ENCODE results near the gene HES2.
"Not testable (repeated sequence)": the region's sequence is repeated elsewhere in the genome, so short reads cannot be mapped to it uniquely, and the experiment has no call there.

Gene HES2

DNA sequence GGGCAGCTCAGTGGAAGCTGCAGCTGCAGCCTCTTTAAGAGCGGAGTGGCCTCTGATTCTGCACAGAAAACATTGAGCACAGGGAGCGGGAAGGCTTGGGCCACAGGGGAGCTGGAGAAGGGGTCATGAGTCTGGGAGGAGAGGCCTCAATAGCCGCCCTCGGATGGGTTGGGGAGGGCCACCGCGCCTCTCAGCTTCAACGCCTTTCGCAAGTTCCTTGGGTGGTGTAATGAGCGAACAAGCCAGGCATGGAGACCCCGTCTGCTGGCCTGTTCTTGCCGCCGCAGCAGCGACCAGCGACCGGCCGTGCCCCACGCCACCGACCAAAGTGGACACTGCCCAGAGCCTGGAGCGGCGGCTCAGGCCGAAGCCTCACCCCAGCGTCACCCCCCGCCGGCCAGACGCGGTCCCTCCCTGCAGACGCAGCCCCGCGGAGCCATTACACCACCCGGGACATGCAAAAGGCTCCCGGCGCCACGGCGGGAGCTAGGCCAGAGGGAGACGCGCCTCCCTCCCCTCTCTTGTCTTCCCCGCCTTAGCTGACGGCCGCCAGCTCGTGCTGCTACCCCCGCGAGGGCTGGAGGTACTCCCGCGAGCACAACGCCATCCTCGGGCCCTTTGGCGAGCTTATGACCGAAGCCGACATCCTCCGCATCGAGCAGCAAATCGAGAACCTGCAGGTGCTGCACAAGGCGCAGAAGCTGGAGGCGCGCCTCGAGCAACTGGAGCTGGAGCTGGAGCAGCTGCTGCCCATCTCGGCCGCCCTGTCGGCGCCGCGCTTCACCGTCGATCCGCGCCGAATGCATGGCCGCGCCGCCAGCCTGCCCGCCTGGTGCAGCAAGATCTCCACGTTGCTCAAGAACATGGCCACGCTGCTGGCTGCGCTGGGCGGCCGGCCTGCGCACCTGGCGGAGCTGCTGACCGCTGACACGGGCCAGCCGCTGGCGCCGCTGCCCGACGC lies 34.5 kb upstream of the HES2 start:
- not testable (repeated sequence) for DNase-seq

DNA sequence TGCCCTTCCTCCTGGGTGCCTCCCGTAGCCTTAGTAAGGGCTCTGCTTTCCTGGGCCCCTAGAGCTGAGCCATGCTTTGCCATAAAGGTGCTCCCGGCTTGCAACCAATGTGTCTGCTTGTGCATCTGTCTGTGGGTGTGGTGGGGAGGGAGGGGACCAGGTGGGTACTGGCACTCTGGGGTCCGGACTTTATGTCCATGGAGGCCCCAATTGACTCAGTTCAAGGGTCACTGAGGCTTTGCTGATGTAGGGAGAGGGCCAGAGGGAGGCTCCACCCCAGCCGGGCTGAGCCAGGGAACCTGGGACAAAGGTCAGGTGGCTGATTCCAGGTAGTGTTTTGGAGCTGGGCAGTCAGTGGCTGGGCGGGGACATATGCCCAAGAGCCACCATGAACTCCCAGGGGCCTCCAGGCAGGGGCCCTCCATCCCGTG lies 31.2 kb upstream of the HES2 start:
- no peak for DNase-seq

DNA sequence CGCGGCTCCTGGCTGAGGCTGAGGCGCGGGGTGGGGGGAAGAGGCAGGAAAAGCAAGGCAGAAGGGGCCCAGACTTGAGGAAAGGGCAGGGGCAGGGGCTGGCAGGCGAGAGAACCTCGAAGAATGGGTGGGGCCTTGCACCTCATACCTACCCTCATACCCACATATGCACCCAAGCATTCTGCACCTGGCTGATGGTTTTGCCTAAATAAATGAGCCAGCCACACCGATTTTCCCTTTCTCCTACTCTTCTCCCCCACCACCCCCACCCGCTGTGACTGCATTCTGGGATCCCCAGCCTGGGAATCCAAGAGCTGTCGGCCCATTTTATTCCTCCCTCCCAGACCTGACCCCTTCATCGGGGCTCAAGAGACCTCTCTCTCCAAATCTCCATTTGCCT lies 30.8 kb upstream of the HES2 start:
- not testable (repeated sequence) for DNase-seq

DNA sequence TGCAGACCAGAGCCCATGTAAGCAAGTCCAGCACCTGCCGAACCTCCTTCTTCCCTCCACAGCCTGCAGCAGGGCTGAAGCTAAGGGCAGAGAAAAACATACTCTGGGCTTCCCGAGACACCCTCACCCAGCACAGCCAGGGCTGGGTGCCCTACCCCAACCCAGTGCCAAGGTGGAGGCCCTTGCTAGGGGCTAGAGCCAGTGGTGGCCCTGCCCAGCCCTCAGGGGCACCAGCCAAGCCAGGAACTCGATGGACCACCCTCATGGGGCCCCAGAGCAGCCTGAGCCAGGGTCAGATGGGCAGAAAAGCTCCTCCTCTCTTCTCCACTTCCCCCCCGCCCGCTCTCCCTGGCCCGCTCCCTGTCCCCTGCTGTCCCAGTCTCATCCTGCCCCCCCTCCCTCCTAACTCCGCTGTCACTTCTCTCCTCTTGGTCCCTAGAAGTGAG lies 30.3 kb upstream of the HES2 start:
- DNase-seq: no peak

DNA sequence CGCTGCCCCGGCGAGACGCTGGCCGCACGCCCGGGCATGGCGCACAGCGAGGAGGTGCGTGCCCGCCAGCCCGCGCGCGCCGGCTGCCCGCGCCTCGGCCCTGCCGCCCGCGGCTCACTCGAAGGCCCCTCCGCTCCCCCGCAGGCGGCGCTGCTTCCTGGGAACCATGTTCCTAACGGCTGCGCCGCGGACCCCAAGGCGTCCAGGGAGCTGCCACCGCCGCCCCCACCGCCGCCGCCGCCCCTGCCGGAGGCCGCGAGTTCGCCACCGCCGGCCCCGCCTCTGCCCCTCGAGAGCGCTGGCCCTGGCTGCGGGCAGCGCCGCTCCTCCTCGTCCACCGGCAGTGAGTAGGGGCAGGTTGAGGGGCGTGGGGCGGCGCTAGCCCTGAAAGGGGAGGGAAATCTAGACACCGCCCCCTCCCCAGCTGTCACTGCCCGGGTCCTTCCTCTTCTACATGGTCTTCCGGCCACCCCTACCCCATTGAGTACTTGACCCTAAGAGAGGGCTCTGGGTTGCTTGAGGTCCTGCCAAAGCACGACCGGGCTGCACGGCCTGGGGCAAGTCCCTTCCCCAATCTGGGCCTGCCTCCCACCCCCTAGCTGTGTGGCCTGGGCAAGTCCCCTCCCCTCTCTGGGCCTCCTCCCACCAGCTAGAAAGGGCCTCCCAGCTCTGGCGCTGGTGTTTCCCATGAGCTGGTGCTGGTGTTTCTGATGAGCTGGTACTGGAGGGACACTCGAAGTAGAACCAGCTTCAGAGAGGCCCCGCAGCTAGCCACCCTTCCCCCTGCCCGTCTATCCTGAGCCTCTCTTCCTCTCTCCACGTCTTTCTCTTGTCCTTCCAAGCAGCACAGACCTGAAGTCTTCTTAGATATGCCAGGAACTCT lies 29.3 kb upstream of the HES2 start:
- DNase-seq: peak; percentile 37

DNA sequence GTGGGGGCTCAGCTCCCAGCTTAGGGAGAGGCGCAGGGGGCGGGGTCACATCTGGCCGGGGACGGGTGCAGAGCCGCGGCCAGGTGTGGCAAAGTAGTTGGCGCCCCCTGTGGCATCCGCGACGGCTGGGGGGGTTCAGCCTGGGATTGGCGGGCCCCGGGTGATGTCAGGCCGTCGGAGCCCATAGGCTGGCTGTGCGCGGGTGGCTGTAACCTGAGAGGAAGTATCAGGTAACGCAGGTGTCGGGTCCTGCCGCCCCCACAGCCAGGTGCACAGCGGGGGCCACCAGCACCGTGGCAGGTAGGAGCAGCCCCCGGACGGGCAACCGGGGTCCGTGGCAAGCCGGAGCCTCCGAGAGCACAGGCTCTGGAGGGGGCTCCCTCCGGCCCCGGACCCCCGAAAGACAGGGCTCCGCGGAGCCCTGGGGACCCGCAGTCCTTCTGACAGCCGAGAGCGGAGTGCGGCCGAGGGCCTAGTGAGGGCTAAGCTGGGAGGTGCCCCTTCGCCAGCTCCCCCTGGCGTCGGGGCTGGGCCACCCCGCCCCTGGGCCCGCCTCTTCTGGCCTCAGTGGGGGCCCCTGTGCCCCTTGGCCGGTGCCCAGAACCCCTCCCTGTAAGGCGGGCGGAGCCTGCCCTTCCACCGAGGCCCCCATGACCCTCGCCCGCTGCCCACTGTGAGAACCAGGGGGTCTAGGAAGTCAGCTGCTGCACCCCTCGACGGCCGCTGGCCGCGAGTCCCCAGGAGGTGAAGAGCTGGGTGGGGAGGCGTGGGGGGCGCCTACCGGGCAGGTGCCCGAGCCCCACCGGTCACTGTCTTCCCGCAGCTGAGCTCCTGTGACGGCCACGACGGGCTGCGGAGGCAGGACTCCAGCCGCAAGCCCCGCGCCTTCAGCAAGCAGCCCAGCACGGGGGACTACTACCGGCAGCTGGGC lies 28.4 kb upstream of the HES2 start:
- DNase-seq: no peak

DNA sequence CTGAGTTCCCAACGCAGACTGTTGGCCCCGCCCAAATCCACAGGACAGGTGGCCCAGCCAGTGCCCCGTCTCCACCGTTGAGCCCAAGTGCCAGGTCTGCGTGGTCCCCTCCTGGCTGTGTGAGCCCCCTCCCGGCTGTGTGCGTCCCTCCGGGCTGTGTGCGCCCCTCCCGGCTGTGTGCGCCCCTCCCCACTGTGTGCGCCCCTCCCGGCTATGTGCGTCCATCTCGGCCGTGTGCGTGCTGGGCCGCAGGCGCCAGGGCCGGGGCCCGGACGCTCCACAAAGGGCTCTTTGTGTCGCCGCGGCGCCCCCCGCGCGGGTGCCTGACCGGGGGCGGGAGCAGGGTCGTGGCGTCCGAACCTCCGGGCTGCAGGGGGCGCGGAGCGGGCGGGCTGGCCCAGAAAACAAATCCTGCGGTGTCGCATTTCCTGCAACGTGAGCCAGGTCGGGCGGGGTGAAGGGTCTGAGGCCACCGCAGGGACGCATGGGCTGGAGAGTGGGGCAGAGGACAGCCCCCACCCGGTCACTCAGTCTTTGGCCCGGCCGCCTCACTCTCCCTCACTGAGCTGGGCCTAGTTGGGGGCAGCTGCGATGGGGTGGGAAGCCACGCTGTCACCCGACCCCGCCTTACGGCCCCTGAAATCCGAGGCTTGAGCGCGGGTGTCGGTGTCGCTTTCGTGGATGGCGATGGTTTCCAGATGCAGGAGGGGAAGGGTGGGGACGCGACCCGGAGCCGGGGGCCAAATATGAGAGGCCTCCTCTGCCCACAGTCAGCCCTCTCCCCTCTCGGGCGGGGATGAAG lies 27.5 kb upstream of the HES2 start:
- DNase-seq: no peak

DNA sequence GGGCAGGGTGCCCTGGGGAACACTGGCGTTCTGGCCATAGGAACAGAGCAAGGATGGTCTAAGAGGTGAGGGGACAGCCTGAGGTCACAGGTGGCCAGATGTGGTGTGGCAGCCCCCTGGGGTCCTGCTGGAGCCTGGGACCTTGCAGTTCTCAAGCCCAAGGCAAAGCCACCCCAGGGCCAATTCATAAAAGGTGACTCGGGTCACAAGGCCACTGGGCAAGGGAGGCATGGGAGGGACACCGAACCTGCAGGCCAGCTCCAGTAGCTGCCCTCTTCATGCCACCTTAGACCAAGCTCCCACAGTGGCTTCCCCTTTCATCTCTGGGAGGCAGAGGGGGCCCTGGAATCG lies 26.9 kb upstream of the HES2 start:
- DNase-seq: no peak

DNA sequence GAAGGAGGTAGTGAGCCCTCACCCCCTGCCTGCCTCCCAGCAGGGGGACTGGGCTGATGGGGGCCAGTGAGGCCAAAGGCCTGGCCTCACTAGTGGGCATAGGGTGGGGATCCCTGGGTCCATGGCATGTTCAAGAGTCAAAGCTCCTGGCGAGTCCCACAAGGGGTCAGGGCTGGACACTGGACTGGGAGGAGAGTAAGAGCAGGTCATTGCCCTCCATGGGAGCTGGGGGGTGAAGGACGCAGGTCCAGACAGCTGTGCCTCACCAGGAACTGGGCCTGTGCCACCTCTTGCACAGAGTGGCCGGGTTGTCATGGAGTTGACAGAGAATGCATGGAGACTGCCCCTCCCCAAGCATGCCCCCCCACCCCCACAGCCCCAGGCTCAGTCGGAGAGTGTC lies 26.2 kb upstream of the HES2 start:
- DNase-seq: not testable (repeated sequence)

DNA sequence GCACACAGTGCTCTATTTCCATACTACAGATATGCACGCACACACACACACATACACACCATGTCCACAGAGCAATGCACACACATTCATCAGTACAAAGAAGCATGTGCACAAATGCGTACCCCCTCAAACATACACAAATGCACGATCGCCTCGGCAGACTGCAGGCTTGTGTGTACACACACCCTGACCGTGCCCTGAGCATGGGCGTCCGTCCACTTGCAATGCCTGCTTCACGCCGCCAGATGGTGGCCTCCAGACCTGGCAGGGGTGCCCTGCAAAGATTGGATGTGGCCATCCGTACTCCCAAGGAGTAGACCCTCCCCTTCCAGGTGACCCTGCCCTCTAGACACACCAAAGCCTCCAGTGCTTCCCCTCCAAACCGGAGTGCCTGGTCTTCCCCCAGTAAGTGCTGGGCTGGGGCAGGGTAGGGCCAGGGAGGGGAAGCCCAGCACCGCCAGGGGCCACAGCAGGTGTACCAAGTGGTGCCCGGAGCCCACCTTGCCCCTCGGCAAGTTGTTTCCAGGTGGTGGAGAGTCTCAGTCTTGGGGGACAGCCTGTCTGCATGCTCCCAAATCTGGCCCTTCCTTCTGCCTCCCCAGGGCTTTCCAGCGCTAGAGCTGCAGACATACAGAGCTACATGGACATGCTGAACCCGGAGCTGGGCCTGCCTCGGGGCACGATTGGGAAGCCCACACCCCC lies 25.5 kb upstream of the HES2 start:
- DNase-seq: peak; percentile 51

DNA sequence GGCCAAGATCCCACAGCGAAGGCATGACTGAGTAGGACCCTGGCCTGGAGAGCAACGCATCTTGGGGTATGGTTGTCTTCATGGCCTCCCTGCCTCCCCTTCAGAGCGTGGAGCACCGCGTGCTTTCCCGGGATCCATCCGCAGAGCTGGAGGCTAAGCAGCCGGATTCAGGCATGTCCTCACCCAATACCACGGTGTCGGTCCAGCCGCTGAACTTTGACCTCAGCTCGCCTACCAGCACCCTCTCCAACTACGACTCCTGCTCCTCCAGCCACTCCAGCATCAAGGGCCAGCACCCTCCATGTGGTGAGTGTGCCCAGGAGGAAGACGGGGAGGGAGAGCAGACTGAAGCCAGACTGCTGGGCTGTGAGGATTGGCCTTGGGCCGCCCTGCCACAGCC lies 24.7 kb upstream of the HES2 start:
- no peak for DNase-seq

DNA sequence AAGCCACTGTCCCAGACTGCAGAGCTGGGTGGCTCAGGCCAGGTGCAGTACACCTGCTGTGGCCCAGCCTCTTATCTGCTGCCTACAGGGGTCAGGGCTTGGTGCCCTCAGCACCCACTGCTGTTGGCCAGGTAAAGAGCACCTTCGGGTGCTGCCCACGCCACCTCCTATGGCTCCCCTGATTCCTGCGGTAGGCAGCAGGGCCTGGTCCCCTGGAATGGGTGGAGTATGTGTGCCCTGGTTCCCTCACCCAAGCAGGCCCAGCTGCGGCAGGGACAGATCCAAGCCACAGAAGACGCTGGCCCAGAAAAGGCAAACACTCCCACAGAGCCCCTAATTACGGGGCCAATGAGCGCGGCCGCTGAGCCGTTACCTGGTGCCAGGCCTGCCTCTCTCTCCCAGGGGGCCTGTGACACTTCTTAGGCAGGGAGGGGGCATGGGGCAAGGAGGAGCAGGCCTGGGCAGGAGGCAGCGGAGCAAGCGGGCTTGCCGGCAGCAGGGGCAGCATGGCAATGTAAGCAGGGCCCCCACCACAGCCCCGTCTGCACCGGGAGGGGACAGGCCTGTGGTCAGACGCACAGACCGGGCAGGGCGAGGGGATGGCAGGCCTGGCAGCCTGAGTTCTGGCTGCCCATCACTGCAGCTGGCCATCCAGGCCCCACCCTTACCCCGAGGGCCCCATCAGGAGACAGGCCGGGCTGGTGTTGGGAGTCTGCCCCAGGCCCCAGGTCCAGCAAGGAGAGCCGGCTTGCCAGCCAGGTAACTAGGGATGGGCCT lies 23.8 kb upstream of the HES2 start:
- no peak for DNase-seq

DNA sequence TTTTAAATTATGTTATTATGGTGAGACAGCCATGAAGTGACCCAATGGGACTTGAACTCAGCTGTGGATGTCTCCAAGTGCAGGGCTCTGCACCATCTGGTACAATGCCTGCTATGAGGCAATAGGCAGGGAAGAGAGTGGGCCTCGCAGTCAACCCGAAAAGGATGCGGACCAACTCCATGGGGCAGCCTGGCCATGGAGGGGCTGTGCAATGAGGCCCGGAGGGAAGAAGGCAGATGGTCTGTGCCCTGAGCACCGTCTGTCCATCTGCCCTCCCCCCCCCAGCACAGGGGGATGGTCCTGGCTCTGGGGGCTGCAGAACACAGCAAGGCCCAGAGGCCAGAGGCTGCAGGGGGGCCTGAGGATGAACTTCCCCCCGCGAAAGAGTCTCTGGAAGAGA lies 21.9 kb upstream of the HES2 start:
- no peak for DNase-seq

DNA sequence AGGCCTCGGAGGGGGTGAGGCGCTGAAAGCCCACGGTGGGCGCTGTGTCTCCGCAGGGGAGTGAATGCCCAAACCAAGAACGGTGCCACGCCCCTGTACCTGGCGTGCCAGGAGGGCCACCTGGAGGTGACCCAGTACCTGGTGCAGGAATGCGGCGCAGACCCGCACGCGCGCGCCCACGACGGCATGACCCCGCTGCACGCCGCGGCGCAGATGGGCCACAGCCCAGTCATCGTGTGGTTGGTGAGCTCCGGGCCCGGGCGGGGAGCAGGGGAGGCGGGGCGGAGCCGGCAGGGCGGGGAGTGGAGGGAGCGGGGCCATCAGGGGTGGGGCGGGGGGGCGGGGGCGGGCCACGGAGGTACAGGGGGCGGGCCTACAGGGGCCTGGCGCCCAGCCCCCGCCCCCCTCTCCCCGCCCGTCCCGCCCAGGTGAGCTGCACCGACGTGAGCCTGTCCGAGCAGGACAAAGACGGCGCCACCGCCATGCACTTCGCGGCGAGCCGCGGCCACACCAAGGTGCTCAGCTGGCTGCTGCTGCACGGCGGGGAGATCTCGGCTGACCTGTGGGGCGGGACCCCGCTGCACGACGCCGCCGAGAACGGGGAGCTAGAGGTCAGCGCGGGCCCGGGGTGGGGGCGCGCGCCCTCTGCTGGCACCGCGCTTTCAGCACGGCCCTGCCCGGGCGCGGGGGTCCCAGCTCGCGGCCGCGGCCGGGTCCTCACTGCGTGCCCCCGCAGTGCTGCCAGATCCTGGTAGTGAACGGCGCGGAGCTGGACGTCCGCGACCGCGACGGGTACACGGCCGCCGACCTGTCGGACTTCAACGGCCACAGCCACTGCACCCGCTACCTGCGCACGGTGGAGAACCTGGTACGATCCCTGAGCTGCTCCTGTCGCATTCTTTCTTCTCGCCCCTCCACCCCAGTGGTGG lies 20.7 kb upstream of the HES2 start:
- peak; percentile 49 for DNase-seq

DNA sequence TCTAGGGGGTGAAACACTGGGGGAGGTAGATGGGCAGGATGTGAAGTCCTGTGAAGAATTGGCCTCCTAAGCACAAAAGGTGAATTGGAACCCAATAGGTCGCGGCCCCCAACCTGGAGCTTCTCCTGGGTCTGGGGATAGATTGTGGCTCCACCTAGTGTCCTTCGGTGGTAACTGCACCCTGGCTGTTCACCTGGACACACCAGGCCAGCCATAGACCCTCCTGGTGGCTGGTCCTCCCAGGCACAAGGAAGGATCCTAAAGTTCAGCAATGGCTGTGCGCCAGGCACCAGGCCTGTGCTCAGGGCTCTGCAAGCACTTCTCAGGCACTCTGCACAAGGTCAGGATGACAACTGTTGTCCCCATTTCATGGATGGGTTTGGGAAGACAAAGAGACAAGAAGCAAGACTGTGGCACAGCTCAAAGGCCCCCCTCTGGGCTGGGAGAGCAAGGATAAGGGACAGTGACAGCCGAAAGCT lies 18.4 kb upstream of the HES2 start:
- DNase-seq: peak; percentile 57

DNA sequence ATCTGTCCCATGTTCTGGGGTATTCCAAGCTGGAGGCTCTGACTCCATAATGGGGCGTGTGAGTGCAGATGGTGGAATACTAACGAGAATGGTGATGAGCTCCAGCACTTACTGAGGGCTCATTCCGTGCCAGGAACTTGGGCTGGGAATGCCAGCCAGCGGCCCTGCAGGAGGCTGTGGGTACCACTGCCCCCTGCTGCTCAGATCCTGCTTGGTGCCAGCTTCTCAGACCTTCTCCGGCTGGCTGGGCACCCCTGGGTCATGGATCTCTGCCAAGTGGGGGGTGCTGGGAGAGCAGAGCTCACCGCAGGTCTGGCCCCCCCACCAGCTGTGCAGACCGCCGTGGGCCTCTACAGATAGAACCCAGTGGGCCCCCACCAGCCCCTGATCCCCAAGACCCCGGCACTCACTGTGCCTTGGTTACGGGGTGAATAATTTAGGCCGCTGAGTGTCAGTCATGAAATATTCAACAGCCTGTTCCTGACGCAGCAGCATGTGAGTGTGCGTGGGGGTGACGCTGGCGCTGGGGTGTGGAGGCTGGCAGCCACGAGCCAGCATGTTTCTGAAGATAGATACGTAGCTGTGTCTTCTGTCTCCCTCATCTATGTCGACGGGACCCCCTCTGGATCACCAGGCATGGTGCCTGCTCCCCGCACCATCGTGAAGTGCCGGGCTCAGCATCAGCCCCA lies 17.4 kb upstream of the HES2 start:
- not testable (repeated sequence) for DNase-seq

DNA sequence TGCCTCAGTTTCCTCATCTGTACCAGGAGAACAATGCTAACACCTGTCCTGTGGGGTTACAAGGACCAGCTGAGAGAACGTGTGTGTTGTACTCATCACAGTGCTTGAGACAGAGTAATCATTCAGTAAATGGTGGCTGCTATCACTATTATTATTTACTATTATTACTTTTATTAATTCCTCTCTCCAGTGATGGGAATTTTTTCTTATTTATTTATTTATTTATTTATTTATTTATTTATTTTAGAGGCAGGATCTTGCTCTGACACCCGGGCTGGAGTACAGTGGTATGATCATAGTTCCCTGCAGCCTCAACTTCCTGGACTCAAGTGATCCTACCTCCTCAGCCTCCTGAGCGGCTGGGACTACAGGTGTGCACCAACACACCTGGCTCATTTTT lies 16.6 kb upstream of the HES2 start:
- DNase-seq: not testable (repeated sequence)

DNA sequence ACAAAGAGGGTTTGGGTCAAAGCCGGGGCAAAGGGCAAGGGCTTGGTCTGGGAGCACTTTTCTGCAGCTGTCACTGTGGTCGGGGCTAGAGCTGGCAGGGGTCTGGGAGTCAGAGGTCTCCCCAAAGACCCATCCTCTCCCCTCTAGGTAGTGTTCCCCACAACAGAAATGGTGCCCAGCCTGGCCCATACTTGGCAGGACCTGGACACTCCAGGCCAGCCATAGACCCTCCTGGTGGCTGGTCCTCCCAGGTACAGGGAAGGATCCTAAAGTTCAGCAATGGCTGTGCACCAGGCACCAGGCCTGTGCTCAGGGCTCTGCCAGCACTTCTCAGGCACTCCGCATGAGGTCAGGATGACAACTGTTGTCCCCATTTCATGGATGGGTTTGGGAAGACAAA lies 15.8 kb upstream of the HES2 start:
- no peak for DNase-seq
